ENCODE data around the gene PRR20B.
"Not testable (repeated sequence)": the region's sequence is repeated elsewhere in the genome, so short reads cannot be mapped to it uniquely, and the experiment has no call there.

GRCh38 chr13:57160332-57160731 is 13.0 kb downstream of the PRR20B start, which contains the start of gene PRR20D:
- not testable (repeated sequence) for TF ChIP-seq CTCF (IDR thresholded peaks at IDR 0.05; ENCODE audit: low read depth, low read length); POLR2A (IDR thresholded peaks at IDR 0.05; ENCODE audit: extremely low read depth, insufficient read length)

Data from NB4 (cell line).